AG08395 (cell line): ENCODE data around the gene DOCK6.

ENCODE experiments used
- DNase-seq: peaks from one replicate; pipeline ENCODE4 v3.0.0; 2012; ENCODE audit warnings: mixed read lengths, low spot score

The DOCK6 gene, protein sequence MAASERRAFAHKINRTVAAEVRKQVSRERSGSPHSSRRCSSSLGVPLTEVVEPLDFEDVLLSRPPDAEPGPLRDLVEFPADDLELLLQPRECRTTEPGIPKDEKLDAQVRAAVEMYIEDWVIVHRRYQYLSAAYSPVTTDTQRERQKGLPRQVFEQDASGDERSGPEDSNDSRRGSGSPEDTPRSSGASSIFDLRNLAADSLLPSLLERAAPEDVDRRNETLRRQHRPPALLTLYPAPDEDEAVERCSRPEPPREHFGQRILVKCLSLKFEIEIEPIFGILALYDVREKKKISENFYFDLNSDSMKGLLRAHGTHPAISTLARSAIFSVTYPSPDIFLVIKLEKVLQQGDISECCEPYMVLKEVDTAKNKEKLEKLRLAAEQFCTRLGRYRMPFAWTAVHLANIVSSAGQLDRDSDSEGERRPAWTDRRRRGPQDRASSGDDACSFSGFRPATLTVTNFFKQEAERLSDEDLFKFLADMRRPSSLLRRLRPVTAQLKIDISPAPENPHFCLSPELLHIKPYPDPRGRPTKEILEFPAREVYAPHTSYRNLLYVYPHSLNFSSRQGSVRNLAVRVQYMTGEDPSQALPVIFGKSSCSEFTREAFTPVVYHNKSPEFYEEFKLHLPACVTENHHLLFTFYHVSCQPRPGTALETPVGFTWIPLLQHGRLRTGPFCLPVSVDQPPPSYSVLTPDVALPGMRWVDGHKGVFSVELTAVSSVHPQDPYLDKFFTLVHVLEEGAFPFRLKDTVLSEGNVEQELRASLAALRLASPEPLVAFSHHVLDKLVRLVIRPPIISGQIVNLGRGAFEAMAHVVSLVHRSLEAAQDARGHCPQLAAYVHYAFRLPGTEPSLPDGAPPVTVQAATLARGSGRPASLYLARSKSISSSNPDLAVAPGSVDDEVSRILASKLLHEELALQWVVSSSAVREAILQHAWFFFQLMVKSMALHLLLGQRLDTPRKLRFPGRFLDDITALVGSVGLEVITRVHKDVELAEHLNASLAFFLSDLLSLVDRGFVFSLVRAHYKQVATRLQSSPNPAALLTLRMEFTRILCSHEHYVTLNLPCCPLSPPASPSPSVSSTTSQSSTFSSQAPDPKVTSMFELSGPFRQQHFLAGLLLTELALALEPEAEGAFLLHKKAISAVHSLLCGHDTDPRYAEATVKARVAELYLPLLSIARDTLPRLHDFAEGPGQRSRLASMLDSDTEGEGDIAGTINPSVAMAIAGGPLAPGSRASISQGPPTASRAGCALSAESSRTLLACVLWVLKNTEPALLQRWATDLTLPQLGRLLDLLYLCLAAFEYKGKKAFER (N-terminal part only)

GRCh38 chr19:11261971-11262839 lies at the start of gene DOCK6:
Gene DOCK6, minus strand, starts transcription at chr19:11262524. Its CDS starts 84 bp downstream, at chr19:11262440.
- DNase-seq = peak; percentile 69

GRCh38 chr19:11306337-11306736 lies 44.0 kb upstream of the DOCK6 start:
- no peak for DNase-seq

- no peak for DNase-seq
These were observed 42.6 kb upstream of the DOCK6 start for GRCh38 chr19:11304936-11305335.

- DNase-seq = no peak
These were observed 38.4 kb upstream of the DOCK6 start for GRCh38 chr19:11300811-11301120.

DNA sequence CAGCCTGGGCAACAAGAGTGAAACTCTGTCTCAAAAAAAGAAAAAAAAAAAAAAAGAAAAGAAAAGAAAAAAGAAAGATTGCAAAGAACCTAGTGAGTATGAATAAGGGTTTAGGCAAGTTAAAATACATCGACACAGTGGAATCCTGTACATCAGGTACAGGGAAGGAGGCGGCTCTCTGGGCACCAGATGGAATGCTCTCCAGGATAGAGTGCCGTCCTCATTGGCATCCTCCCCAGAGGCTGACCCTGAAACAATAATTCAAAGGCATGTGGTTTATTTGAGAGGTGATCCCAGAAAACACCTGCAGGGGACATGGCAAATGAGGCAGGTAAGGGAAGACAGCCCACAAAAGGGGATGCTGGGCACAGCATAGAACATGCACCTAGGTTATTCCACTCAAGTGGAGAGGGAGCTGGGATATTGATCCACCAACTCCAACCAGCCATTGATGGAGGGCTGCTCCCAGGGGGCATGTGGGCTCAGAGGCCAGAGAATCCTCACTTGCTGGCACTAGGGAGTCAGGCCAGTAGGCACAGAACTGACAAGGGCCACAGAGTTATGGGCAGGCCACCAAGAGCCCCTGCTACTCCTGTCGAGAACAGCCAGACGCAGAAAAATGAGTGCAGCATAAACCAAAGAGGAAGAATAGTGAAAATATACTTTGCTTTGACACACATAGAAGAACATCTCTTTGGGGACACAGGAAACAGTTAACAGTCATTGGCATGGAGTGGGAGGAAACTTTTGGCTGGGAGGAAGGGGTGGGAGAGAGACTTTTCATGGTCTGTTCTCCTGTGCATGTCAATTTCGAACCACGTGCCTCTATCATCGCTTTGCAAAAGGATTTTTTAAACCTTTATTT lies 37.9 kb upstream of the DOCK6 start:
- DNase-seq = no peak

- DNase-seq = no peak
These were observed 33.9 kb upstream of the DOCK6 start for GRCh38 chr19:11296264-11296663.

DNA sequence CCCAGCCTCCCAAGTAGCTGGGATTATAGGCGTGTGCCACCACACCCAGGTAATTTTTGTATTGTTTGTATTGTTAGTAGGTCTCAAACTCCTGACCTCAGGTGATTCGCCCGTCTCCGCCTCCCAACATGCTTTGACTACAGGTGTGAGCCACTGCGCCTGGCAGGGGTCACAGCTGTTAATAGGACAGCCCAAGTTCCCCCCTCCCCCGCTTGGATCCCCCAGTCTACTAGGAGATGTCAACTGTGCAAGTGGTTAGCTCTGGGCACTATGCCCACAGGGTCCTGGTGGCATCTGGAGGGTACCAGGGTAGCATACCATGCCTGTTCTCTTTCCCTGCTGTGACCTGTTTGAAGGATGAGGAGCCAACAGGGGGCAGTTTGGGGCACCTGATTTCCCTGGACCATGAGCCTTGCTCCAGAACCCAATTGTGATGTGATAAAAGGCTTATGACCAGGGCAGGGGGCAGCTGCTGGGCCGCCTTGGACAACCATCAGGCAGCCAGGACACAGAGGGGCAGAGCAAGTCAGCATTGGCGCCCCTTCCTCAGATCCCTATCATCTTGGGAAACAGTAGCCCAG lies 33.4 kb upstream of the DOCK6 start, which contains the start of gene TSPAN16:
Gene TSPAN16 (plus strand): TSS at position 496 of the 581 bp plus-strand sequence. CDS start 138 bp downstream, outside the sequence.
- no peak for DNase-seq

DNA sequence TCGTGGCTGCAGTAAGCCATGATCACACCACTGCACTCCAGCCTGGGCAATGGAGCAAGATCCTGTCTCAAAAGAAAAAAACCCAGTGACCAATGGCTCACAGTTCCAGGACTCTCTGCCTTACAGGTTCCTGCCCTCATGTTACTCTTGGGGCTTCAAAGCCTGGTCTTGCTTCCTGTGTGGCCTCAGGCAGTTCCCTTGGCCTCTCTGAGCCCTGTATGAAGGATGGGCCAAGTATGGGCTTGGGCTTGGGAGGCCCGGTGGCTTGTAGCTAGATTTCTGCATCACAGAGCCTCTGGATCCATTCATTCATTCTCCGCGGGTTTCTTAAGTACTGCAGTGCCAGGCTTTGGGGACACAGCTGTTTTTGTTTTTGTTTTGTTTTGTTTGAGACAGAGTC lies 32.9 kb upstream of the DOCK6 start:
- no peak for DNase-seq

DNA sequence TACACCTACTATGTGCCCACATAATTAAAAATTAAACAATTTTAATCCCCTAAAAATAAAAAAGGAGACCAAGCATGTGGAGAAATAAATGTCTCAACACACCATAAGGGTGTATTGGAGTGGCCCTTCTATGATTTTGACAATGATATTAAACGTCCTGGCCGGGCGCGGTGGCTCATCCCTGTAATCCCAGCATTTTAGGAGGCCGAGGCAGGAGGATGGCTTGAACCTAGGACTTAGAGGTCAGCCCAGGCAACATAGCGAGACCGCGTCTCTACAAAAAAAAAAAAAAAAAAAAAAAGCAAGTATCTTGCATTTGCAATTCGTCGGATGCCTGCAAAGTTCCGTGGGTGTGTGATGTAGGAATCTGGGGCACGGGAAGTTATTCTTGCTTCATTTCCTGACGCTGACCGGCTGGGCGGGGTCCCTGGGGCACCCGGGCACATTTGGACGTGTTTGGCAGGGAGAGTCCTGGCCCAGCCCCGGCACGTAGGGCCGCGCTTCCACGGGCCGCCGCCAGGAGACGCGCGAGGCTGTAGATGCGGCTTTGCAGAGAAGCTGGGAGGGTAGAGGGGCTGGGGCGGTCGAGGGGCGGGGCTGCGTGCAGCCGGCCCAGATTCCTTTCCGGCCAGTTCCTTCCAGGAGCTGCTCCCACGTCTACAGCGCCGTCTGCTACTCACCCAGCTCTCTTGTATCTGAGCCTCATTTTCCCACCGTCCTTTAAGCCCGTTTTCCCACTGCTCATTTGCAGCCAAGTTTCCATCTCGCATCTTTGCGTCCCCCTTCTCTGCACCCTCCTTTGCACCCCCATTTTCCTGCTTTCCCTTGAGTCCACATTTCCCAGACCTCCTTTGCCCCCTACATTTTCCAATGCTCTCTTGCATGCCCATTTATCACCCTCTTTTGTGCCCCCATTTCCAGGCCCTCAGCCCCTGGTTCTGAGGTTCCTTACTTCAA lies 31.4 kb upstream of the DOCK6 start:
- peak; percentile 94 for DNase-seq

DNA sequence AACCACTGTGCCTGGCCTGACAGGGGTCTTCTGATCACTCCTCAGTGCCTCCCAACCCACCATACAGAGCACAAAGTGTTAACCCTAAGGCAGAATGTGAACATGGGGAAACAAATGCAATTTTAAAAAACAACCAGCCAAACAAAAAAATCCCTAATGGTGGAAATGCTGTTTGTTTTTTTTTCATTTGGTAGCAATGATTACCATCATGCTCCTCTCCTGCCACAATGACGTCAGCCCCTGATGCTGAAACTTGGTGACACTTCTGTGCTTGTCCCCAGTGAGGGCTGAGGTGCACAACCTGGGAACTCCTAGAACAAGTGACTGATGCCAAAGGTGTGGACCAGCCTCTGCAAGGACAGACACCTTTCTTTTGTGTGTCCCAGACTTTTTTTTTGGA lies 29.7 kb upstream of the DOCK6 start:
- DNase-seq = no peak

GRCh38 chr19:11291415-11291814 lies 29.1 kb upstream of the DOCK6 start:
- no peak for DNase-seq

DNA sequence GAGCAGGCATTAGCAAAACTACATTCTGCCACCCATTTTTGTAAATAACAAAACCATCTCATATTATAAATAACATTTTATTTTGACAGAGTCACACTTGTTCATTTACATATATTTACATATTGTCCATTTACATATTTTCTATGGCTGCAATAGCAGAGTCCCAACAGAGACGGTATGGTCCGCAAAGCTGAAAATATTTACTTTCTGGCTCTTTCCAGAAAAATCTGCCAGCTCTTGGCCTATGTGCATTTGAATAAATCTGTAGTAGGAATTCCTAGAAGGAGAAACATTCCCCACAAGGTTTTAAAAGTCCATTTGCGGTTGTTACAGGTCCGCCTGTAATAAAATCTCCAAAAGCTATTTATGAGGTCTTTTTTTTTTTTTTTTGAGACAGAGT lies 27.9 kb upstream of the DOCK6 start:
- DNase-seq = no peak

GRCh38 chr19:11288349-11288748 lies 26.0 kb upstream of the DOCK6 start:
- peak; percentile 41 for DNase-seq

- DNase-seq = peak; percentile 38
These were observed 24.1 kb upstream of the DOCK6 start for GRCh38 chr19:11286312-11286974.

GRCh38 chr19:11284515-11284914 lies 22.2 kb upstream of the DOCK6 start:
- DNase-seq = no peak

DNA sequence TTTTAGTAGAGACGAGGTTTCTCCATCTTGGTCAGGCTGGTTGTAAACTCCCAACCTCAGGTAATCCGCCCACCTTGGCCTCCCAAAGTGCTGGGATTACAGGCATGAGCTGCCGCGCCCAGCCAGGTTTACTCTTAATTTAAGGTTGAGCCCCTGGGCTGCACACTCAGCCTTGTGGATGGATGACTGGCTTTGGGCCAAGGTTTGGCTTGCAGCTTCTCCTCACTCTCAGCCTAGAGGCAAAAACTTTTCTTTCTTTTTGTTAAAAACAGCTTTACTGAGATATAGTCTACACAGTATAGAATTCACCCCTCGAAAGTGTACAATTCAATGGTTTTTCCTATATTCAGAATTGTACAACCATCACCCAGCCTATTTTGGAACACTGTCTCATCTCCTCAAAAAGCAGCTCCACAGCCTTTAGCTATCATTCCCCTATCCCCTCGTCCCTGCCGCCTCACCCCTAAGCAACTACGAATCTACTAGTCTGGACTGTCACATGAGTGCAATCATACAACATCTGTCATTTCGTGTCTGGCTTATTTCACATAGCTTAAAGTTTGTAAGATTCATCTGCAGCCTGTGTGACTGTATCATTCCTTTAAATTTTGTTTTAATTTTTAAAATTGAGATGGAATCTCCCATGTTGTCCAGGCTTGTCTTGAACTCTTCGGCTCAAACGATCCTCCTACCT lies 19.2 kb upstream of the DOCK6 start:
- no peak for DNase-seq

- no peak for DNase-seq
These were observed 17.3 kb upstream of the DOCK6 start for GRCh38 chr19:11279505-11280236.
